Measurements from ENCODE around the gene CLEC3B. TPM values are rescaled to one million over a fixed set of nuclear protein-coding genes. Genes with fewer than 3 reads are reported as not detected.

CLEC3B gene, protein sequence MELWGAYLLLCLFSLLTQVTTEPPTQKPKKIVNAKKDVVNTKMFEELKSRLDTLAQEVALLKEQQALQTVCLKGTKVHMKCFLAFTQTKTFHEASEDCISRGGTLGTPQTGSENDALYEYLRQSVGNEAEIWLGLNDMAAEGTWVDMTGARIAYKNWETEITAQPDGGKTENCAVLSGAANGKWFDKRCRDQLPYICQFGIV
- 1,000 to 10,000 TPM in 1 of 4 donors, 100 to 1,000 TPM in 3; 265 to 1,223 (median 383) TPM for total RNA-seq

DNA sequence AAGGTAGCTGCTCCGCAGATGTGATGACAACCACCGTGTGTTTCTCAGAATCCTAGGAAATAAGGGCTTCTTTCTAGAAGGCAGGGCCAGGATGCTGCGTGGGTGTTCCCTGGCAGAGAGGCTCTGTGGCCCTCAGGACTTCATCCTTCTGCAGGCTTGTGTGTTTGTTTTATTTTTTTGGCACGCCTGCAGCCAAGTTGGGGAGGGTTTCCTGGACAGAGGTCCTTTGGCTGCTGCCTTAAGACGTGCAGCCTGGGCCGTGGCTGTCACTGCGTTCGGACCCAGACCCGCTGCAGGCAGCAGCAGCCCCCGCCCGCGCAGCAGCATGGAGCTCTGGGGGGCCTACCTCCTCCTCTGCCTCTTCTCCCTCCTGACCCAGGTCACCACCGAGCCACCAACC is at the start of gene CLEC3B:
TSS of gene CLEC3B (plus strand) at position 266 of the 400 bp plus-strand sequence. CDS start at position 326, 60 bp downstream.
- TF ChIP-seq, protein P1, sequence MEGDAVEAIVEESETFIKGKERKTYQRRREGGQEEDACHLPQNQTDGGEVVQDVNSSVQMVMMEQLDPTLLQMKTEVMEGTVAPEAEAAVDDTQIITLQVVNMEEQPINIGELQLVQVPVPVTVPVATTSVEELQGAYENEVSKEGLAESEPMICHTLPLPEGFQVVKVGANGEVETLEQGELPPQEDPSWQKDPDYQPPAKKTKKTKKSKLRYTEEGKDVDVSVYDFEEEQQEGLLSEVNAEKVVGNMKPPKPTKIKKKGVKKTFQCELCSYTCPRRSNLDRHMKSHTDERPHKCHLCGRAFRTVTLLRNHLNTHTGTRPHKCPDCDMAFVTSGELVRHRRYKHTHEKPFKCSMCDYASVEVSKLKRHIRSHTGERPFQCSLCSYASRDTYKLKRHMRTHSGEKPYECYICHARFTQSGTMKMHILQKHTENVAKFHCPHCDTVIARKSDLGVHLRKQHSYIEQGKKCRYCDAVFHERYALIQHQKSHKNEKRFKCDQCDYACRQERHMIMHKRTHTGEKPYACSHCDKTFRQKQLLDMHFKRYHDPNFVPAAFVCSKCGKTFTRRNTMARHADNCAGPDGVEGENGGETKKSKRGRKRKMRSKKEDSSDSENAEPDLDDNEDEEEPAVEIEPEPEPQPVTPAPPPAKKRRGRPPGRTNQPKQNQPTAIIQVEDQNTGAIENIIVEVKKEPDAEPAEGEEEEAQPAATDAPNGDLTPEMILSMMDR (IDR thresholded peaks at IDR 0.05; ENCODE audit: low read depth) = no peak

DNA sequence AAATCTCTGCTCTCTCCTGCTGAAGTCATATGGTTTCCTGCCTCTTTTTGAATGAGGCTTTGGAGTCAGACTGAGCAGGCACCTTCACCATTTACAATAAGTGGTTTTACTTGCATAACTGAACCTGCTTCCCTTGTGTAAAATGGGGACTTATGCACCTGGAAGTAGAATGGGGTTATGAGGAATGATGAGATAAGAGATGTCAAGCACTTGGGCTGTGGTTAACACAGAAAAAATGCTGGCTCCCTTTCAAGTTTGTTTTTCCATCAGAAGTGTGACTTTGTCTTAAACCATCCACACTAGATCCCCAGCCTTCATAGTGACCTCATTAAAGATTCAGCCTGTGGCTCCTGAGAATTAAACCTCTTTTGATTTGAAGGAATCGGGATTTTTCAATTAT is 44.9 kb upstream of the CLEC3B start:
- TF ChIP-seq, protein P1 (IDR thresholded peaks at IDR 0.05; ENCODE audit: low read depth) = no peak

DNA sequence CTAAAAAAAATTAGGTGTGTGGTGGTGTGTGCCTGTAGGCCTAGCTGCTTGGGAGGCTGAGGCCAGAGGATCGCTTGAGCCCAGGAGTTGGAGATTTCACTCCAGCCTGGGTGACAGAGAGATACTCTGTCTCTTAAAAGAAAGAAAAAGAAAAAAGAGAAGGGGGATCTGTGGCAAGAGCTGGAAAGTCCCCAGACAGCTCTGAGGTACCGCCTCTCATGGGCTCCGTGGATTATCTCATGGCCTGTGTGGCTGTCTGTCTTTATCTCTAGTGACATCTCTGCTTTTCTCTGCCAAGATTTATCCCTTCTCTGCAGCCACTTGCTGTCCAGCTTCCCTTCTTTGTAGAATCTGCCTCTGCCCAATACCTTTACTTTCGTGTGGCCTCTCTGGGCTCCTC is 44.4 kb upstream of the CLEC3B start:
- TF ChIP-seq, protein P1 (IDR thresholded peaks at IDR 0.05; ENCODE audit: low read depth) = no peak

DNA sequence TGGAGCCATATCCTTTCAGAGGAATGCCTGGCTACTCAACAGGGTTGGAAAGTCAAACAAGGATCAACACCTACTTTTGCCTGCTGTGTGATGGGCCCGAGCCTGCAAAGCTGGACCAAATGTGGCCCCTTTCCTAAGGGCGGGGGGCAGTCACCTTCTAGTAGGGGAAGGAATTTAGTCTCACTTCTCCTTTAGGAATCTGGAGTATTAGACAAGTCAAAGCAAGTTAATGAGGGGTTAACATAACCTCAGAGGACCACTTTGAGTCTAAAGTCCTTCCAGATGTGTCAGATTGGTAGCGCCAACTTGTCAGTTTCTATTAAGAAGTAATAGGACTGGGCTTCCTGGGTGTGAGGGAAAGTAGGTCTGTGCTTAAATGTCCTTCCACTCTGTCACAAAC is 43.3 kb upstream of the CLEC3B start:
- TF ChIP-seq, protein P1 (IDR thresholded peaks at IDR 0.05; ENCODE audit: low read depth) = no peak

DNA sequence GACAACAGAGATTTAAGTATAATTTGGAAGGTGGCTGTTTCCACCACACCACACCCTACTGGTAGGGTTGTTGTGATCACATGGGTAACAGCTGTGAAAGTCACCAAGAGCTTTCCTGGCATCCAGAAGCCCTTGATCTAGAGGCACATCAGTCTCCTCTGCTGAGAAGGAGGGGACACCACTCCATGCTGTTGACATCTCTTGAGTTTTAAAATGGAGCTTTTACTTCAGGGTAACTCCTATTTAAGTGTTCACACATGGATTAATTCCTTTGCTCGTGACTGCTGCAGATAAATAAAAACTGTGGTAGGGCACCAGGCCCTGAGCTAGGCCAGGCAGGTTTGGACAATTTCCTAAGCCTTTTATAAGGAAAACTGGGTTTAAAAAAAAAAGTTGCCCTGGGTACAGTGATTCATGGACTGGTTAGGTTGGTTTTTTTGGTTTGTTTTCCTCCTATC is 42.6 kb upstream of the CLEC3B start:
- TF ChIP-seq, protein P1 (IDR thresholded peaks at IDR 0.05; ENCODE audit: low read depth) = no peak

DNA sequence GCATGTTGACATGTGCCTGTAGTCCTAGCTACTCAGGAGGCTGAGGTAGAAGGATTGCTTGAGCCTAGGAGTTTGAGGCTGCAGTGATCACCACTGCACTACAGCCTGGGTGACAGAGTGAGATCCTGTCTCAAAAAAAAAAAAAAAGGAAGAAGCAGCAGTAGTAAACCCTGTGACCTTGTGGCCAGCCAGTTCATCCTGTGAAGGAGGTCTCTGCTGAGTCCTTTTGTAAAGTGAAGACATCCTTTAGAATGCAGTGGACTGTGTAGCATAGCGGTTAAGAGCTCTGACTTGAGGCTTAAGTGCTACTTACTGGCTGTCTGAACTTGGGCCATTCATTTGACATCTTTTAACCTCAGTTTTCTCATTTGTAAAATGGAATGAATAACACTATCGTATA is 41.8 kb upstream of the CLEC3B start:
- TF ChIP-seq, protein P1 (IDR thresholded peaks at IDR 0.05; ENCODE audit: low read depth) = no peak

DNA sequence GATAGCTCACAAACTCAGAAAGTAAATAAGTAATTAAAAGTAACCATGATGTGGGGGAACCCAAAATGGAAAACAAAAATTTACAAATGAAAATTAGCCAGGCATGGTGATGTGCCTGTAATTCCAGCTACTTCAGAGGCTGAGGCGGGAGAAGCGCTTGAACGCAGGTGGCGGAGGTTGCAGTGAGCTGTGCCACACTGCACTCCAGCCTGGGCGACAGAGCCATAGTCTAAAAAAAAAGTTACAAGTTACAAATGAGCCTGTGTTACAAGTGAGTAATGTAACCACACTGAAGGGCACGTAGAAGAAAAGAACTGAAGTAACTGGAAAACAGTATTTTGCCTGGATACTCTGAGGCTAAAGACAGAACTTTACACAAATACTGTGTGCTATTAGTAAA is 38.8 kb upstream of the CLEC3B start:
- TF ChIP-seq, protein P1 (IDR thresholded peaks at IDR 0.05; ENCODE audit: low read depth) = no peak
